MM.1S (cell line): ENCODE measurements around the gene PIR.

ENCODE experiments used
- CTCF ChIP-seq: fragments of 300-600 bp; sonication (generic); IDR thresholded peaks from 2 replicates; pipeline ENCODE4 v1.5.1; 2016; ENCODE audit warnings: antibody characterized with exemption, low read length, mixed read lengths
- EZH2 ChIP-seq: fragments of 300-600 bp; sonication (generic); optimal IDR thresholded peaks from 2 replicates; pipeline ENCODE3; 2017; ENCODE audit warnings: low read depth, mild to moderate bottlenecking, antibody characterized with exemption, low read length, mixed read lengths
- EZH2phosphoT487 ChIP-seq: fragments of 300-600 bp; sonication (generic); IDR thresholded peaks from 2 replicates; pipeline ENCODE4 v1.6.1; 2018; ENCODE audit warnings: antibody characterized with exemption, low read length

GRCh38 chrX:15391850-15392249 lies 101.3 kb downstream of the PIR start:
- no peak for TF ChIP-seq EZH2
- no peak for TF ChIP-seq CTCF
- no peak for TF ChIP-seq EZH2phosphoT487
